Measurements from ENCODE around the gene ELF5.

Gene ELF5

DNA sequence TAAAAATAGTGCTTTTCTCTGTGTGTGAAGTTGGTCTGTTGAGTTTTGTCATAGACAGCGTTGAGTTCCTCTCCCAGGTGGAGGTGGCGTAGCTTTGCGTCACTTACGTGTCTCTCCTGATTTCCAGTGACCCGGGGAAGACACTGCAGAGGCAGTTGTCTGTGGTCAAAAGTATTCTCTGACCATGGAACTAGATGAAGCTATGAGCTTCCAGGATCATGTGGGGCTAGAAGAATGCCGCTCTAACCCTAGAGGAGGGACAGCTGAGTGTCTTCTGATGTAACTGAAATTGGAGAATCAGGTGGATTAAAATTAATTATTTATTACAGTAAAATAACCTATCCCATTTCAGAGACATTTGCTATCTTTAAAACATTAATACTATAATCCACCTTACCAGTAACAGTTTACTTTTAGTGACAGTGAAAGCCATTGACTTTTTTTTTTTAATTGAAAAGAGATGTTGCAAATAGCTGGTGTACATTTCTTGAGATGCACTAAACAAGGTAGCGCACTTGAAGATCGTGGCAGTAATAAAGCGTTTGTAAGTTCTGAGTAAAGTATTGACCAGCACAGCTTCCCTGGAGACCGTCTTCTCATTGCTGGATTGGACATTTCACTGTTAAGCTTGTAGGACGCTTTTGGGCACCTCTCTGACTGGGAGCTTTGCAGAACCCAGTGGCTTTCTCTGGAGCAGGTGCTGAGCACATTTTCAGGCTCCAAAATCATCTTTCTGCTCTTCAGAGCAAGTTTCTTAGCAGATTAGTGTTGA lies 65.2 kb downstream of the ELF5 start:
- no peak for DNase-seq

DNA sequence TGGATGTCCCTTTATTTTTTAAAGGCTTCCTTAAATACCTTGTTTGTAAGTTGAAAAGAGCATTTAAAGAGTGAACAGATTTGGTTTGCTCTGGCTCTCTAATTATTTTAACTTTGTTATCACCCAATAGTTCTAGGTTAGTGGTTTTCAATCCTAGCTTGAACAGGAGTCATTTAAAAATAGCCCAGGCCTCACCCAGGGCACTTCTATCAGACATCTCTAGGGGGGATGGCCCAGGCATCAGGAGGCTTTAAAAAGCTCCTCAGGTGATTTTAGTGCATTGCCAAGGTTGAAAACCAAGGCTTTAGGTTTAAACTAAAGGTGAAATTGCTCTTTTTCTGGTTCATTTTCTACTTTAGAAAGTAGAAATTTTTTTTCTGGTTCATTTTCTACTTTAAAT lies 66.5 kb downstream of the ELF5 start:
- DNase-seq: no peak

- no peak for DNase-seq
These were observed 67.2 kb downstream of the ELF5 start for GRCh38 chr11:34446386-34446785.

DNA sequence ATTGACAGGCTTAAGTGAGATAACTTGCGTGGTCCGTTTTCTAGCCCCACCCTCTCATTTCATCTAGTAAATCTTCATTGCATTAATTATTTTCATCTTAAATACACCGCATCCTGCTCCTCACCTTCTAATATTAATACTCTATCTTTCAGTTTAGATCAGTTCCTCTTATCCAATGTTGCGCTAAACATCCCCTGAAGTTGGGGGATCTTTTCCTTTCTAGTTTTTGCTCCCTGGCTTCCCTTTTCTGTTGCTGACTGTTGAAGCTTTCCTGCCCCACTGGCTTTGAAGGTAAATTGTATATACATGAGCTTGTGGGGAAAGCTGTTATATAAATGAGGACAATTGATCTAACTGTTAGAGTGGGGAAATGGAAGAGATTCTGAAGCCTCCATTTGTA lies 67.6 kb downstream of the ELF5 start:
- no peak for DNase-seq

GRCh38 chr11:34444428-34444827 lies 69.2 kb downstream of the ELF5 start:
- no peak for DNase-seq

DNA sequence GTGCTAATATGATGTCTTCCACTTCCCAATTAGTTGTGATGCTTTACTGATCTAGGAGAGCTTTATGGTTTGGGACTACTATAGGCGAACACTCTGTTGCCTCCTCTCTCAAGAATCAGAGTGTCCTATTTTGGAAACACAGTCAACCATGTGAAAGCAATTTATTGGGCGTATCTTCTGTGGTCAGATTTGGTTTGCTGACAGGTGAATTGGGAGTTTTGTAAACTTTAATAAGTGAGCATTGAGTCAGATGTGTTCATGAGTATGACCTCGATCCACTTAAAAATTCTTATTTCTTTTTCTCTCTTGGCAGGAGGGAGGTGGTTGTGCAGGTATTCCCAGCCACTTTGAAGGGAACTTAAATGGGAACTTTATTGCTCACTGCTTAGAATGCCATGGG lies 70.5 kb downstream of the ELF5 start:
- DNase-seq: no peak

DNA sequence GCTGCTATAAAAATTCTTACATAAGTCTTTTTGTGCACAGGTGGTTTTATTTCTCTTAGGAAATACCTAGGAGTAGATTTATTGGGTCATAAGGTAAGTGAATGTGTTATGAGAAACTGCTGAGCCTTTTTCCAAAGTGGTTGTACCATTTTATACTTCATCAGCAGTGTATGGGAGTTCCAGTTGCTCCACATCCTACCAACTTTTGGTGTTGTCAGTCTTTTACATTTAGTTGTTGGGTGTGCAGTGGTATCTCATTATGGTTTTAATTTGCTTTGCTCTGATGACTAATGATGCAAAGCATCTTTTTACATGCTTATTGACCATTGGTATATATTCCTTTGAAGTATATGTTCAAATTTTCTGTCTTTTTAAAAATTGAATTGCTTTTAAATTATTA lies 71.8 kb downstream of the ELF5 start:
- no peak for DNase-seq

GRCh38 chr11:34439610-34440198 lies 73.9 kb downstream of the ELF5 start:
- no peak for DNase-seq

GRCh38 chr11:34438529-34439507 lies 74.8 kb downstream of the ELF5 start, which contains the start of gene CAT:
Gene CAT (plus strand): TSS chr11:34438934. CDS start chr11:34439014, 80 bp downstream.
- DNase-seq: peak; percentile 98

GRCh38 chr11:34437224-34438125 lies 76.1 kb downstream of the ELF5 start:
- no peak for DNase-seq

GRCh38 chr11:34433899-34434298 lies 79.7 kb downstream of the ELF5 start:
- DNase-seq: no peak

- DNase-seq: no peak
These were observed 80.8 kb downstream of the ELF5 start for GRCh38 chr11:34432822-34433221.

DNA sequence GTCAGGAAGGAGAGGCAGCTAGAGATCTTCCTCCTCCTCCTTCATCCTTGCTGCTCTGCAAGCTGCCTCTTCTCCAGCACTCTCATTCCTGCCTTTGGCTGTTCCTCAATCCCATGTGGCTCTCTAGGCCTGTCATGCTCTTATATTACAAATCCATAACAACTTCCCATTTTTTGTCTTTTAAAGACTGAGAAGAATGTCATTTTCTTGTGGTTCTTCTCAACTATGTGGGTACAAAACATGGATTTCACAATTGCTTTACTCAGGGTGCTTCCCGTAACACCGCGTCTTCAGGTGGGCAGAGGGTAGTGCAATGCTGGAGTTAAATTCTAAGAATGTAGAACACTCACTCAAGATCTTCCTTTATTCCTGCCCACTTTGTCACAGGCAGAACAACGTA lies 81.6 kb downstream of the ELF5 start:
- DNase-seq: no peak

Measured in activated CD4-positive, alpha-beta T cell treated with anti-CD3 and anti-CD28 coated beads, Interleukin-2, amount 50 U/mL, for 1 hour (primary cell).